ENCODE results near the gene SLC52A3.

The SLC52A3 gene

DNA sequence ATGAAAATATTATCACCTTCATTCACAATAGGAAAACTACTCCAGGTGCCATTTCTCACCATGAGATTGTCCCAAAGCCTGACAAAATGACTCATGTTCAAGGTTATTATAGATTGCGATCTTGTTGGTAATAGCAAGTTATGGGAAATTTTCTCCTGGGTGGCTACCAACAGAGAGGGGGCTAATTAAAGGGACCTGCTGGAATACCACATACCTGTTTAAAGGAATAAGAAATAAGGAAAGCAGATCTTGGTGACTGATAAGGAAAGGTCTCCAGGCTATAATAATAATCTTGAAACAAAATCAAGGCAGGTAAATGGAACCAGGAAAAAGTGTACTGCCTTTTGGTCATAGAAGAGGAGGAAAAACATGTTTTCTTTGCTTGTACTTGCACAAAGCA lies 1.4 kb downstream of the SLC52A3 start:
- no peak for DNase-seq (ENCODE audit: low read depth)

DNA sequence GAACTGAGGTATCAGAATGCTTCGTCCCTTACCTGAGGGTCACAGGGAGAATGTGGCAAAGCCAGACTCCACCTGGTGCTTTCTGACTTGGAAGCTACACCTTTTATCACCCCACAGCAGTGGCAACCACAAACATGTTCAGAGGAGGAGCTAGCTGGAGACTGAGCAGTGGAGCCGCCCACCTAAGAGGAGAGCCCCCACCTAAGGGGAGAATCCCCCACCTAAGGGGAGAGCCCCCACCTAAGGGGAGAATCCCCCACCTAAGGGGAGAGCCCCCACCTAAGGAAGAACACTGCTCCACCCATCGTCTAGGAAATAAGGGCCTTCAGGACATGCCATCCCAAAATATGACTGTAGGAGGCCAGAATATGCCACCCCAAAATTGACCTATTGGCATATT lies 4.0 kb downstream of the SLC52A3 start:
- no peak for DNase-seq (ENCODE audit: low read depth)

DNA sequence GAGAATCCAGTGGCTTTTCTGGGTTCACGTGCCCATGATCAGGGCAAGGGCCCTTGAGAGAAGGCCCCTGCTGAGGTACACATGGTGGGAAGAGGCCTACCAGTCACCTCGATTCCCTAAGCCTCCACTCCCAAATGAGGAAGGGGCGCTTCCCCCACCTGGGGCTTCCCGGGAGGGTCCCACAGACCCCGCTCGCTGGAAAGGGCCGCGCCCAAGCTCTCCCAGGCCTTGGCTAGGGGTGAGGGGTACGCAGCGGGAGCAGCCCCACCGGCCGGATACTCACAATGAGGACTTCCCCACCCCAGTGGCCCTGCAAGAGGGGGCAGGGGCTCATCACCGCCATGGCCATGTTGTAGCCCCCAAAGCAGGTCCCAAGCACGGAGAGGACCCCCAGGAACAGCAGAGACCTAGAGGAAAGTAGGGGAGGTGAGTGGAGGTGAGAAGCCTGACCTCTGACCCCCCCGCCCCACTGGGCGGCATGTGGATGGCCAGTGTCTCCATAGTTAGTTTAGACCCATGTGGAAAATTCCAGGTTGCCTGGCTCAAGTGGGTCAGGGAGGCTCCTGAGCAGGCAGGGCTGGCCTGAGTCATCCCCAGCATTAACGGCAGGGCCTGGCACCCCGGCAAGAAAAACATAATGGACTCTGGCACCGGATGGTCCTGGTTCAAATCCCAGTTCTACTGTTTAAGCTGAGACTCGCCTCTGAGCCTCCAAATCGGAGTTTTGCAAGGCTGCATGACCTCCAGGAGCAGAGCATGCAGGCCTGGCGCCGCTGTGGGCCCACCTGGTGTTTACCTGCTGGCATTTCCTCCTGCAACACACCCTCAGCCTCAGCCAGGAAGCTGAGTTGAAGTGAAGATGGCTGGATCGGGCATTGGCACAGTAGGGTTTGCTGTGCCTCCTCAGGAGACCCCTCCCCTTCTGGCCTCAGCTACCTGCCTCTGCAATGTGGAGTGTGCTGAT lies 6.6 kb downstream of the SLC52A3 start:
- no peak for DNase-seq (ENCODE audit: low read depth)

DNA sequence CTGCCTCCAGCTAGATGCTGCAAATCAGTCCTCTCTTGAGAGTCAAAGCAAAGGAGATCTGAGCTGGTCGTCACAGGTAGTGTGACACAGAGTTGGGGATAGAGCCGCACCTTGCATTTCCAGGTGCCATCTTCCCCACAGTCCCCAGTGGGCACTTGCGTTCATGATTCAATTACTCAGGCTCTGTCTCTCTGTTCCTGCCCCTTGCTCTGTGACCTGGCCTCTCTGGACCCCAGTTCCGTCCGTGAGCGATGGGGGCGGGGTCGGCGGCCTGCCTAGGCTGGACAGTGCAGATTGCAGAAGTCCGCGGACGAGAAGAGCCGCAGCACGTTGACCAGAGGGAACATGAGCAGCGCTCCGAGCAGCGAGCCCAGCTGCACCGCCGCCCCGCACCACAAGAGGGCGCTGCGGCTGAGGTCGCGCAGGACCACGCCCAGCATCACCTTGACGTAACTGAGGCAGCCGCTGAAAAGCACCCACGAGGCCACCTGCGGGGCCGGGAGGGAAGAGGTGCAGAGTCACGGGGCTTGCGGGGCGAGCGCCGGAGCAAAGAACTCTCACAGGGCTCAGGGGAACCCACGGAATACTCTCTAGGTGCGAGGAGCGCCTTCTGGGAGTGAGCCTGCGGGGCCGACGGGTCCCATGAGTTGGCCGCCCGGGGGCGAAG lies 7.4 kb downstream of the SLC52A3 start:
- no peak for DNase-seq (ENCODE audit: low read depth)

DNA sequence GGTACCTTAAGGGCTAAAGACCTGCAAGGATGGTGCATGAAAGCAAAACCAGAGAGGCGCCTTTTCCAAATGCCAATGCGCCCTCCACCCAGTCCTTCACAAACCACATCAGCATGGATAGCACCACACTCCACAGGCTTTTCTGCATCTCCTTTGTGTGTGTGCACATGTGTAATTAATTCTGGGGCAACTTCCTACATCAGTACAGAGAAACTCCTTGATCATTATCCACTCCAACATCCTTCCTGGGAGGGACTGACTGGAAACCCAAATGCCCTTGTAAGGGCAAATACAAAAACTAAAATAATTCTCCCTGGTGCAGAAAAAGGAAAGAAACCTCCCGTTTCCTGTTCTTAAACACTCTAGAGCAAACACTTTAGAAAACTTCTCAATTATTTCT lies 10.8 kb downstream of the SLC52A3 start:
- no peak for DNase-seq (ENCODE audit: low read depth)

DNA sequence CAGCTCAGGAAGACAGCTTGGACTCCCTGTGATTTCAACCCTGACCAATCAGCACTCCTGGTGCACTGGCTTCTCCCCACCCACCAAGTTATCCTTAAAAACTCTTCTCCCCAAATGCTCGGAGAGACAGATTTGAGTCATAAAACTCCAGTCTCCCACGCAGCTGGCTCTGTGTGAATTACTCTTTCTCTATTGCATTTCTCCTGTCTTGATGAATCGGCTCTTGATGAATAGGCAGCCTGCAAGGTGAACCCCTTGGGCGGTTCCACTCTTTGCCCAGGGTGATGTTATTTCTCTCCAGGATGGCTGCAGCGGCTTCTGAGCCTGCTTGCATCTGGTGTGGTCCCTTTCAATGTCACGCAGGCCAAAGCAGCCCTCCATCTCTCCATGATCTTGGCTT lies 12.4 kb downstream of the SLC52A3 start:
- DNase-seq (ENCODE audit: low read depth), result no peak

DNA sequence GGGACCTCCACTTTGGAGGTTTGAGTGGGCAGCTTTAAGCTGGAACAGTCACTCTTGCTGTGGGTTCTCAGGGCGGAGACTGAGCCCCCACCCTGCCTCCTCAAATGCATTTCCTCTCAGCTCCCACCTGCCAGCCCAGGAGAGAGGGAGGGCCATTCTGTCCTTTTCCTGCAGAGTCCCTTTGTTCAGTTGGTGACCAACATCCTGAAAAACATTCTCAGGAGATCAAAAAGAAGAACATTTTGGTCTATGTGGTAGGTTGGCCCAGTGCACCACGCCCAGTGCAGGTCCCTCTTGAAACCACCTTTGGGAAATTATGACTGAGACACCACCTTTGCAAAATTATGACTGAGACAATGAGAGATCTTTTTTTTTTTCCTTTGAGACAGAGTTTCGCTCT lies 13.4 kb downstream of the SLC52A3 start:
- no peak for DNase-seq (ENCODE audit: low read depth)

DNA sequence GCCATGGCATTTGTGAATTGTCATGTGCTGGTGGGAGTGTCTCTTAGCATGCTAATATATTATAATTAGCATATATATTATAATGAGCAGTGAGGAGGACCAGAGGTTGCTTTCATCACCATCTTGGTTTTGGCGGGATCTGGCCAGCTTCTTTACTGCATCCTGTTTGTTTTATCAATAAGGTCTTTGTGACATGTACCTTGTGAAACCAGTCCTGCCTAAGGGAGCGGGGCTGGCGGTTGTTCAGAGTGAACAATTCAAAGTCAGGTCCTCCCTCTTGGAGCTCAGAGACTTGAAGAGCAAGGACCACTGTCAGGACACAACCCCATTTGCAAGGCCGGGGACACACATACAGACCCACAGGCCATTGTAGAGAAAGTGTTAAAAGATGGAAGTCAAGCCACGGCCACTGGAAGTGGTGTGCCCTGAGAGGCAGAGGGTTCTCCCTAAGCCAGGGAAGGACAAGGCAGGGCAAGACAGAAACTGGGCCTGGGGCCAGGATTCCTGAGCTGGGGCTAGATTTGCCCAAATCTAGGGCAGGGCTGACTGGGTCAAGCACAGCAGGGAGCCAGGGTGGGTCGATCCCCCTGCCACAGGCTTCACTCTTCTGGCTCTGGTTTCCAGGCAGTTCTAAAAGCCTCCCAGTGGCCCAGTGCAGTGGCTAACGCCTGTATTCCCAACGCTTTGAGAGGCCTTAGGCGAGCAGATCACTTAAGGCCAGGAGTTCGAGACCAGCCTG lies 14.2 kb downstream of the SLC52A3 start:
- no peak for DNase-seq (ENCODE audit: low read depth)

DNA sequence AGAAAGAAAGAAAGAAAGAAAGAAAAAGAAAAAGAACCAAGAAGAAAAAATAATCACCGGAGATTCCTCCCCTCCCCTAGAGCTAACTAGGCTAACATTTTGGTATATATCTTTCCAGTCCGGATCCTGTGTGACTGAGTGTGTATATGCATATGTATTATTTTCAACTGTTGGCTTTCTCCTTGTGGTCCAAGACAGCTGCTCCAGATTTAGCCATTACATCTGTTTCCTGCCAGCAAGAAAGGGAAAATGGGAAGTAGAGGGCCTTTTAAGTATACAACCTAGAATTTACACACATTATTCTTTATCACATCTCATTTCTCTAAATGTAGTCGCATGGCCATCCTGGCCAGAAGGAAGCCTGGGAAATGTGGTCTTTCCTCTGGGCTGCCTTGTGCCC lies 15.2 kb downstream of the SLC52A3 start:
- no peak for DNase-seq (ENCODE audit: low read depth)

DNA sequence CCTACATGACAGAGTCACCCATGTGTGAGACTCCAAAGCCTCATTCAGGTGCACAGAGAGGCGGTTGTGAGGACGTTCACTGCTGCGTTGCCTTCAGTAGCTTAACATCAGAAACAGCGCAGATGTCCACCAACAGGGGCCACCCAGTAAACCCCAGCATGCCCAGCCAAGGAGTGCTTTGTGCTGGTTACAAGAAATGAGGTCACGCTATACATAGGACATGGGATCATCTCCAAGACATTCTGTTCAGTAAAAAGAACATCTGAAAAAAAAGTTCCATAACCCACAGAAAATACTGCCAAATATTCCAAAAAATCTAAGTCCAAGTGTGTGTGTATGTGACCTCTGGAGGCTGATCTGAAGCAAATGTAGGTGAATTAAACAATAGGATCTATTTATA lies 16.0 kb downstream of the SLC52A3 start:
- no peak for DNase-seq (ENCODE audit: low read depth)

DNA sequence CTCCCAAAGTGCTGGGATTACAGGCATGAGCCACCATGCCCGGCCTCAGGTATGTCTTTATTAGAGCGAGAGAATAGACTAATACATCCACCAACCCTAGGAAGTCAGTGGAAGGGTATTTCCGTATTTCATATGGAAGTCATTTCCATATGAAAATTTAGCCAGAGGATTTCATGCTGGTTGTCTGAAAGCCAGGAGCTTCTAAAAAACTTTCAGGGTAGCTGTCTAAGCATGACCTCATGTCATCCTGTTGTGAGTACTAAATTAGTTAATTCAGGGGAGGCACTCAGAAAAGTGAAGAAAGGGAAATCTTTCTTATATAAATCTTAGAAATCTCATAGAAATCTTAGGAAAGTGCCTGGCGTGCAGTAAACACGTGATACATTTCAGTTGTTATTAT lies 16.5 kb downstream of the SLC52A3 start:
- no peak for DNase-seq (ENCODE audit: low read depth)

DNA sequence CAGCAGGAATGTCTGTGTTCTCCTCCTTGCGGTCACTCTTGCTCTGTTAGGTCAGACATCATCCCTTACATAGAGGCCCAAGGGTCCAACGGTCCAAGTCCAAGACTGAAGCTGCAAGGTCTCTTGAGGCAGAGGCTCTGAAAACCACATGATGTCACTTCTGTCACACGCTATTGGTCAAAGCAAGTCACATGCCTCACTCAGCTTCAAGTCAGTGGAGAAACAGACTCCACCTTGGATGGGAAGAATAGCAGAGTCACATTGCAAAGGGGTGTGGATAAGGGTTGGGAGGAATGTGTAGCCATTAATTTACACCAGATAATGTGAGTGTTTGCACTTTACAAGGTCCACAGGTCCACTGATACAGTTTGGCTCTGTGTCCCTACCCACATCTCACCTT lies 17.5 kb downstream of the SLC52A3 start:
- DNase-seq (ENCODE audit: low read depth), result no peak

DNA sequence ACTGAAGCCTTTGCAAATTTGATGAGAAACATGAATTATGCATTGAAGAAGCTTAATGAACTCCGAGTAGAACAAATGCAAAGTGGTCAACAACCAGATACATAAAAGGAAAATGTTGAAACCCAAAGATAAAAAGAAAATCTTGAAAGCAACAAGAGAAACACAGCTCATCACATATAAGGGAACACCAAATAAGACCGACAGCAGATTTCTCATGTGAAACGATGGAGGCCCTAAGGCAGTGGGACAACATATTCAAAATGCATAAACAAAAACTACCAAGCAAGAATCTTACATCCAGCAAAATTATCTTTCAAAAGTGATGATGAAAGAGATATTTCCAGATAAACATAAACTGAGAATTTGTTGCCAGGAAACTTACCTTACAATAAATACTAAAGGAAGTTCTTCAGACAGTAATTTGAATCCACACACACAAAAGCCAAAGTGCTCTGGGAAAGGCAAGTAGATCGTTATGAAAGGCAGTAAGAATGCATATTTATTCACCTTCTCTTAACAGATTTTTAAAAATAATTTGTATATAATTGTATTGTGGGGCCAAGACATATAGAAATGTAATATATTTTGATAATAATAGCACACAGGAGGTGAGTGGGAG lies 22.5 kb downstream of the SLC52A3 start:
- DNase-seq (ENCODE audit: low read depth), result no peak

DNA sequence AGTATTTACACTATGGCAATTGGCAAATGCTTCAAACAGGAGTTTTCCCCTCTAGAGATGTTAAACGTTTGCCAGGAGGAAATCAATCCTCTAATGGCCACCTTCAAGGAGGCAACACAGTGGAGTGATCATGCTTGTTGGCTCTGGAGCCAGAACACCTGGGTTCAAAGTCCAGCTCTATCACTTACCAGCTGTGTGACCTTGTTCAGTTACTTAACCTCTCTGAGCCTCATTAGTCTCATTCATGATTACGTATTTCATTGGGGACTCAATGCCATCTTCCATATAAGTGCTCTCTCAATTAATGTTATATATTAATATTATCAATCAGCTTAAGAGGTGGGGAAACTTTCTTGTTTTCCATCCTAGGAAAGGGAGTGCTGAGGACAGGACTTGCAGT lies 26.1 kb downstream of the SLC52A3 start:
- no peak for DNase-seq (ENCODE audit: low read depth)

DNA sequence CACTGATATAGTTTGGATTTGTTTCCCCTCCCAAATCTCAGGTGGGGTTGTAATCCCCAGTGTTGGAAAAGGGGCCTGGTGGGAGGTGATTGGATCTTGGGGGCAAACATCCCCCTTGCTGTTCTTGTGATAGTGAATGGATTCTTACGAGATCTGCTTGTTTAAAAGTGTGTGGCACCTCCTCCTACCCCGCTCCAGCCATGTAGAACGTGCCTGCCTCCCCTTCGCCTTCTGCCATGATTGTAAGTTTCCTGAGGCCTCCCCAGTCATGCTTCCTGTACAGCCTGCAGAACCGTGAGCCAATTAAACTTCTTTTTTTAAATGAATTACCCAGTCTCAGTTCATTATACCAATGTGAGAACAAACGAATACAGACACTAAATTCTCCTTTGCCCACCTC lies 26.7 kb downstream of the SLC52A3 start:
- no peak for DNase-seq (ENCODE audit: low read depth)

DNA sequence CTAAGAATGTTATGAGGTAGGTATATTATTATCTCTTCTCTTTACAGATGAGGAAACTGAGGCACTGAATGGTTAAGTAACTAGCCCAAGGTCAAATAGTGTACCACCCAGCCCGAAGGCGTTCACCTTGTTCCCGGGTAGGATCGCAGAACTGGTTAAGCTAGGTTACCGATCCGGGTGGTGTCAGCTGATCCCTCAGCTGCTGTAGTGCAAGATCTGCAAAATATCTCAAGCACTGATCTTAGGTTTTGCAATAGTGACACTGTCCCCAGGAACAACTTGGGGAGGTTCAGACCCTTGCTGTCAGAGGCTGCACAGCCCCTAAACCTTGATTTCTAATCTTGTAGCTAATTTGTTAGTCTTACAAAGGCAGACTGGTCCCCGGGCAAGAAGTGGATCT lies 28.1 kb downstream of the SLC52A3 start:
- no peak for DNase-seq (ENCODE audit: low read depth)

DNA sequence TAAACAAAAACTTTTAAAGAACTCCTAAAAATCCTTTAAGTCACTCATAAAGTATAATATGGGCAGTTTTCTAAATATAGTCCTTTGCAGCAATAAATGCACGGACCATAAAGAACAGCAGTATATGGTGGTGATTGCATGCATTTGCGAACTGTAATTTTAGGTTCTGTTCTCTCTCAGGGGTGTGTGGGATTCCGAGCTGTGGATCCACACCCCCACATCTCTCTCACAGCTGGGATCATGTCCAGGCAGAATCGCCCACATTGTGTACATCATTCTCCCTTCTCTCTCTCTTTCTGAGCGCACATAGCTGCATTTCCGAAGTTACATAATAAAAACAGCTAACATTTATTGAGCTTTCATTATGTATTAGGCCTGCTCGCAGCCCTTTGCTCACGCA lies 28.6 kb downstream of the SLC52A3 start:
- DNase-seq (ENCODE audit: low read depth), result no peak

DNA sequence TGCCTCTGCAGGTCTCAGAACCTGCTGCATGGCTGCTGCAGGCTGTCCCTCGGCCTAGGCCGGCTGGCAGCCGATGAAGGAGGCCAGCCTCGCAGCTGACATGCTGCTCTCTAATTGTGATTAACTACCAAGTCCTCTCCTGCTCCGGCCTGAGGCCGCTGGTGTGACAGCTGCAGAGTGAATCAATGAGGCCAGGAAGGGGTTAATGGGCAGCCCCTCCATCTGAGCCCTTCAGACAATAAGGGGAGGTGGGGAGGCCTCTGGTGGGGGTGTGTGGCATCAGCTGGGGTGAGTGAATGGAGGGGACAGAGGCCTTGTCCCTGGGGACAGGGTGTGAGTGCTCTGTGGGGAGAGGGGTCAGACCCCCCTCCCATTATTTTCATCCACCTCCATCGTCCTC lies 34.4 kb downstream of the SLC52A3 start:
- no peak for DNase-seq (ENCODE audit: low read depth)

DNA sequence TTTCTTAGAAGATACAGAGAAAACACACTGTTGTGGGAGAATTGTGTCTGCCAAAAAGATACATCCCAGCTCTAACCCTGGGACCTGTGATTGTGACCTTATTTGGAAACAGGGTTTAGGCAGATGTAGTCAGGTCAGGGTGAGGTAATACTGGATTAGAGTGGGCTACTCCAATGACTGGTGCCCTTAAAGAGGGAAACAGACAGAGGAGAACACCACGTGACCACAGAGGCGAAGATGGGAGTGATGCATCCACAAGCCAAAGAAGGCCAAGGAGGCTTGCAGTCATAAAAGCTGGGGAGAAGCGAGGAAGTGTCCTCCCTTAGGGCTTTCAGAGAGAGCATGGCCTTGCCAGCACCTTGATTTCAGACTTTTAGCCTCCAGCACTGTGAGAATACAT lies 35.6 kb downstream of the SLC52A3 start:
- DNase-seq (ENCODE audit: low read depth), result no peak

DNA sequence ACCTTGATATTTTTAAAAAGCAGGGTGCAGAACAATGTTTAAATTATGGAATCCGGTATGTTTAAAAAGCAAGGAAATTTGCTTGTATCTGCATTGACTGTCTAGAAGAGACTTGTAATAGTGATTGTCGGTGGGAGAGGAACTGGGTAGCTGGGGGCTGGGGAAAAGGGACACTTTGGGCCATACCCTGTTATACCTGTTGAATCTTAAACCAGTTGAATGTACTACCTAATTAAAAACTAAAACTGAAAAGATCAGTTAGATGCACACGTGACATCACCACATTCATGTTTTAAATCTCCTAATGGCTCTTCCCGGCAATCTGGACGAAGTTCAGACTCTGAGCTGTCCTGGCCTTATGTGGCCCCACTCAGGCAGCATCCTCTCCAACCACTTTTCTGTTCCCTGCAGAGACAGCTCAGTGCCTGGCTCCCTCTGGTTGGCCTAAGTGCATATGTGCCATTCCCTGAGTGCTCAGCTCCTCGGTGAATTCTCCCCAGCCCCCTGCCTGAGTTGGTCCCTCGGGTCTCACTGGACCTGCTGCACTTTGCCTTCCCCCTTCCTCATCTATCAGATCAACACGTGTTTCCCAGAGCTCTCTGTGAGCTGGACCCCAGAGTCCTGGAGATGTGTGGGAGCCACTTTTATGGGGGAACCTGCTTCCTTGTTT lies 36.3 kb downstream of the SLC52A3 start:
- DNase-seq (ENCODE audit: low read depth), result no peak

DNA sequence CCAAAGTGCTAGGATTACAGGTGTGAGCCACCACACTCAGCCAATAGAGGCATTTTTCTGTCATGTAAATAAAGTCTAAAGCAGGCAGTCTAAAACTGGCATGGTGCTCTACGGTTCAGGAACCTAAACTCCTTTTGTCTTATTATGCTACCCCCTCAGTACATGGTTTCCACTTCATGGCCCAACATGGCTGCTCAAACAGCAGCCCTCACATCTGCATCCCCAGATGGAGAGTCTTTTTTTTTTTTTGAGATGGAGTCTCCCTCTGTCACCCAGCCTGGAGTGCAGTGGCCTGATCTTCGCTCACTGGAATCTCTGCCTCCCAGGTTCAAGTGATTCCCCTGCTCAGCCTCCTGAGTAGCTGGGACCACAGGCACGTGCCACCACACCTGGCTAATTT lies 38.3 kb downstream of the SLC52A3 start:
- no peak for DNase-seq (ENCODE audit: low read depth)

Measured in HS-5 (cell line).